Endodermal cell (in vitro differentiated cells): ENCODE results near the gene OR2T35. TPM values are rescaled to one million over a fixed set of nuclear protein-coding genes. Genes with fewer than 3 reads are reported as not detected.

Experiments used
- DNase-seq: peaks from one replicate; pipeline ENCODE4 v3.0.0-alpha.2; 2017
- H3K27ac ChIP-seq: 2 replicates; pipeline ENCODE4 v1.5.1; 2013; ENCODE audit warnings: mild to moderate bottlenecking, low read depth, low read length, moderate library complexity
- H3K27me3 ChIP-seq: 2 replicates; pipeline ENCODE4 v1.6.1; 2013; ENCODE audit warnings: mild to moderate bottlenecking, low read length, moderate library complexity; ENCODE audit not compliant: insufficient read depth, control insufficient read depth, poor library complexity, severe bottlenecking
- H3K36me3 ChIP-seq: 2 replicates; pipeline ENCODE4 v1.7.0; 2013; ENCODE audit warnings: mild to moderate bottlenecking, low read length, moderate library complexity; ENCODE audit not compliant: control insufficient read depth, insufficient read depth
- H3K4me1 ChIP-seq: one replicate; pipeline ENCODE4 v1.7.0; 2013; ENCODE audit warnings: low read length; ENCODE audit not compliant: control insufficient read depth, insufficient read depth
- H3K4me3 ChIP-seq: 2 replicates; pipeline ENCODE4 v1.5.1; 2013; ENCODE audit warnings: mild to moderate bottlenecking, low read length, moderate library complexity
- H3K9ac ChIP-seq: 2 replicates; pipeline ENCODE4 v1.6.1; 2013; ENCODE audit warnings: mild to moderate bottlenecking, low read length, moderate library complexity; ENCODE audit not compliant: poor library complexity, severe bottlenecking; ENCODE audit errors: extremely low read depth
- H3K9me3 ChIP-seq: 2 replicates; pipeline ENCODE4 v1.6.1; 2013; ENCODE audit warnings: mild to moderate bottlenecking, low read length, moderate library complexity; ENCODE audit not compliant: control insufficient read depth
- H3K27ac Mint-ChIP-seq: 2 replicates; pipeline ENCODE4 v1.8.0; 2020; ENCODE audit warnings: mixed read lengths
- H3K27me3 Mint-ChIP-seq: 2 replicates; pipeline ENCODE4 v1.8.0; 2021; ENCODE audit warnings: mild to moderate bottlenecking, mixed read lengths; ENCODE audit not compliant: insufficient read depth
- H3K36me3 Mint-ChIP-seq: 2 replicates; pipeline ENCODE4 v1.8.0; 2020; ENCODE audit warnings: low read depth, mixed read lengths
- H3K4me1 Mint-ChIP-seq: 2 replicates; pipeline ENCODE4 v1.8.0; 2020; ENCODE audit warnings: mixed read lengths
- H3K4me3 Mint-ChIP-seq: 2 replicates; pipeline ENCODE4 v1.8.0; 2020; ENCODE audit warnings: mild to moderate bottlenecking, moderate library complexity, mixed read lengths
- H3K9me3 Mint-ChIP-seq: 2 replicates; pipeline ENCODE4 v1.8.0; 2020; ENCODE audit warnings: mild to moderate bottlenecking, mixed read lengths
- WGBS, 2 experiments: methylation state at CpG; one replicate each; pipeline versions ENCODE4 v1.1.5 to v1.1.7; 2013; ENCODE audit warnings: missing lambda C conversion rate in 2 of 2, mixed read lengths in 1 of 2; ENCODE audit not compliant: insufficient coverage in 1 of 2, insufficient read length in 1 of 2; 5-methylcytosine and 5-hydroxymethylcytosine counted together
- total RNA-seq, 2 donors: library from RNA; stranded (reverse); fragmentation: NEBNext Ultra II Directional in 1 of 2; extraction: Animal tissue kit (Norgen Biotek cat#: 25700) in 1 of 2; gene quantifications; 2 replicates in 1 of 2; 3 replicates in 1 of 2; pipeline ENCODE4 v1.2.1, GENCODE V29; 2021
- TF ChIP-seq, protein P1 (sequence below): fragments of 200-600 bp; sonication (generic); conservative IDR thresholded peaks from 2 replicates; pipeline ENCODE4 v1.5.0; 2021; ENCODE audit warnings: antibody characterized with exemption, mild to moderate bottlenecking

Gene OR2T35
- total RNA-seq, 2 donors from 2014 or later, result not detected

GRCh38 chr1:248618119-248618518 is 27.0 kb downstream of the OR2T35 start:
- Mint-ChIP-seq H3K9me3 (peaks cover 83% of the 10 kb centered on the region), H3K27me3 (no peaks in the 10 kb centered on the region), H3K4me3 (no peak overlapping the region), H3K36me3 (no peaks in the 10 kb centered on the region), H3K27ac (no peak overlapping the region), H3K4me1 (no peaks in the 10 kb centered on the region)
- TF ChIP-seq, protein P1, sequence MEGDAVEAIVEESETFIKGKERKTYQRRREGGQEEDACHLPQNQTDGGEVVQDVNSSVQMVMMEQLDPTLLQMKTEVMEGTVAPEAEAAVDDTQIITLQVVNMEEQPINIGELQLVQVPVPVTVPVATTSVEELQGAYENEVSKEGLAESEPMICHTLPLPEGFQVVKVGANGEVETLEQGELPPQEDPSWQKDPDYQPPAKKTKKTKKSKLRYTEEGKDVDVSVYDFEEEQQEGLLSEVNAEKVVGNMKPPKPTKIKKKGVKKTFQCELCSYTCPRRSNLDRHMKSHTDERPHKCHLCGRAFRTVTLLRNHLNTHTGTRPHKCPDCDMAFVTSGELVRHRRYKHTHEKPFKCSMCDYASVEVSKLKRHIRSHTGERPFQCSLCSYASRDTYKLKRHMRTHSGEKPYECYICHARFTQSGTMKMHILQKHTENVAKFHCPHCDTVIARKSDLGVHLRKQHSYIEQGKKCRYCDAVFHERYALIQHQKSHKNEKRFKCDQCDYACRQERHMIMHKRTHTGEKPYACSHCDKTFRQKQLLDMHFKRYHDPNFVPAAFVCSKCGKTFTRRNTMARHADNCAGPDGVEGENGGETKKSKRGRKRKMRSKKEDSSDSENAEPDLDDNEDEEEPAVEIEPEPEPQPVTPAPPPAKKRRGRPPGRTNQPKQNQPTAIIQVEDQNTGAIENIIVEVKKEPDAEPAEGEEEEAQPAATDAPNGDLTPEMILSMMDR, result no peak
- H3K36me3 ChIP-seq, result no peaks in the 10 kb centered on the region
- no peak overlapping the region for H3K4me3 ChIP-seq
- H3K27ac ChIP-seq, result no peak overlapping the region
- peaks cover 77% of the 10 kb centered on the region for H3K9me3 ChIP-seq
- no peaks in the 10 kb centered on the region for H3K27me3 ChIP-seq
- no peak for DNase-seq
- no peak overlapping the region for H3K9ac ChIP-seq
- WGBS, 2 experiments, result 67 to 73% methylated on average over 1 to 7 of the region's 7 CpGs
- no peaks in the 10 kb centered on the region for H3K4me1 ChIP-seq

DNA sequence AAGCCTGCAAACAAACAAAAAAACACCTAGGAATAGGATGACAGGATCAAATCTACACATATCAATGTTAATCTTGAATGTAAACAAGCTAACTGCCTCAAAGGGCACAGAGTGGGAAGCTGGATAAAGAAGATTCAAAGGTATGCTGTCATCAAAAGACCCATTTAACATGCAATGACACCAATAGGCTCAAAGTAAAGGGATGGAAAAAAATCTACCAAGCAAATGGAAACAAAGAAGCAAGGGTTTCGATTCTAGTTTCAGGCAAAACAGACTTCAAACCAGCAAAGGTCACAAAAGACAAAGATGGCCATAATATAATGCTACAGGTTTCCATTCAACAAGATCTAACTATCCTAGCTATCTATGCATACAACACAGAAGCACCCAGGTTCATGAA is 31.3 kb downstream of the OR2T35 start:
- H3K9me3 Mint-ChIP-seq, result peaks cover 86% of the 10 kb centered on the region

DNA sequence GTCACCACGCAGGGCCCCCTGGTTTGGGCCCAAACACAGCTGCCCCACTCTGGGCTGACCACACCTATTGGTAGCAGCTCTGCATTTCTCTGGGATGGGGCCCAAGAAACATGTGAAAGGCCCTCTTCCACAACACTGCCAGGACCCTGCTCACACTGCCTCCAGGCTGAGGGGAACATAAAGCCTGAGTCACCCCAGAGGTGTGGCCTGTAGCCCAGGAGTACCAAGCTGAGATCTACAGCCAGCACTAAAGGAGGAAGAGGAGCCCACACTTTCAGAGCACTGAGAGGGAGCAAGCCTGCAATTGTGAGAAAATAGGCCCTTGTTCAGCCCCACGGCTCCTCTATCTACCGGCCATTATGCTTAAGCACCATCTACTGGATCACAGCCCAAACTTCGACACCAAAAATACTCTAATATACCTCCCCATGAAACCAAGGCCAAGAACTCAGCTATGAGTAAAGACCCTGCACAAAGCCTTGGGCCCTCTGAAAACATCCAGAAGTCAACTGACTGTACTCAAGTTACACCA is 33.1 kb downstream of the OR2T35 start:
- Histone ChIP-seq H3K4me1 (no peaks in the 10 kb centered on the region), H3K9me3 (peaks cover 88% of the 10 kb centered on the region), H3K4me3 (no peak overlapping the region), H3K27ac (no peak overlapping the region), H3K9ac (no peak overlapping the region), H3K36me3 (no peaks in the 10 kb centered on the region), H3K27me3 (no peaks in the 10 kb centered on the region)
- Mint-ChIP-seq H3K27ac (no peak overlapping the region), H3K27me3 (no peaks in the 10 kb centered on the region), H3K4me3 (no peak overlapping the region), H3K36me3 (no peaks in the 10 kb centered on the region), H3K9me3 (peaks cover 86% of the 10 kb centered on the region), H3K4me1 (no peaks in the 10 kb centered on the region)
- TF ChIP-seq, protein P1, result no peak
- no peak for DNase-seq
- WGBS, 2 experiments, result 77% methylated on average over 4 of the region's 4 CpGs; no CpG with 5 or more reads in 1 of the 2 experiments

More for the DNA sequence above, 31.3 kb downstream of the OR2T35 start:
- WGBS, 2 experiments, result 61 to 78% methylated on average over 1 of the region's 1 CpG
- no peak overlapping the region for H3K9ac ChIP-seq
- Mint-ChIP-seq H3K27me3 (no peaks in the 10 kb centered on the region), H3K4me1 (no peaks in the 10 kb centered on the region), H3K4me3 (no peak overlapping the region), H3K36me3 (no peaks in the 10 kb centered on the region), H3K27ac (no peak overlapping the region)
- no peak overlapping the region for H3K27ac ChIP-seq
- DNase-seq, result no peak
- H3K4me3 ChIP-seq, result no peak overlapping the region
- H3K36me3 ChIP-seq, result no peaks in the 10 kb centered on the region
- H3K9me3 ChIP-seq, result peaks cover 84% of the 10 kb centered on the region
- TF ChIP-seq, protein P1, result no peak
- H3K4me1 ChIP-seq, result no peaks in the 10 kb centered on the region
- H3K27me3 ChIP-seq, result no peaks in the 10 kb centered on the region
